NCI-H2227 (cell line): ENCODE results near the gene RAB11A.
A peak's percentile ranks its signal among the peaks of the same experiment; 100 is the strongest.
"Not testable (repeated sequence)": the region's sequence is repeated elsewhere in the genome, so short reads cannot be mapped to it uniquely, and the experiment has no call there.

Source experiments
- DNase-seq: peaks from one replicate; lab custom pipeline; 2025; ENCODE audit not compliant: unreplicated experiment; lab: John Stamatoyannopoulos, UW

RAB11A gene

DNA sequence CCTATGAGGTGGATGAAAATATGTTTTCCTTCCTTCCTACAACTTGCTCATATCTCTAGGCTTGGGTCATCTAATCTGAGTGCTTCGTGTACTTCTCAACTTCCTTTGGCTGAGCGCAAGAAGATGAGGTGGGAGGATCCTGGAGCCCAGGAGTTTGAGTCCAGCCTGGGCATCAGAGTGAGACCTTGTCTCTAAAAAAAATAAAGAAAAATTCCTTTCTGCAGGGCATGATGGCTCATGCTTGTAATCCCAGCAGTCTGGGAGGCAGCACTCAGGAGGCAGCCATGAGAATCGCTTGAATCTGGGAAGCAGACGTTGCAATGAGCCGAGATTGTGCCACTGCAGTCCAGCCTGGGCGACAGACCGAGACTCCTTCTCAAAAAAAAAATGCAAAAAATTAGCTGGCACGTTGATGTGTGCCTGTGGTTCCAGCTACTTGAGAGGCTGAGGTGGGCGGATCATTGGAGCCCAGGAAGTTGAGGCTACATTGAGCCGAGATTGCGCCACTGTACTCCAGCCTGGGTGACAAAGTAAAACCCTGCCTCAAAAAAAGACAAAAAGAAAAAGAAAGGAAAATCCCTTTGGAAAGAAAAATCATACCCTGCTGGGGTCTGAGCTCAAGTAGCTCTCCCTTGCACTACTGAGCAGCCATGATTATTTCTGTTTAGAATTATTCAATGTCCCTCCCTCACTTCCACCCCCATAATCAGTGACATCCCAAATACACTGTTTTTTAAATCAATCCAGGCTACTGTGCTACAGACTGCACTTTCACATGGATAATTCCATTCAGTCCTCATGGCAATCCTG, 28.0 kb upstream of the RAB11A start:
- DNase-seq, result peak; percentile 25

DNA sequence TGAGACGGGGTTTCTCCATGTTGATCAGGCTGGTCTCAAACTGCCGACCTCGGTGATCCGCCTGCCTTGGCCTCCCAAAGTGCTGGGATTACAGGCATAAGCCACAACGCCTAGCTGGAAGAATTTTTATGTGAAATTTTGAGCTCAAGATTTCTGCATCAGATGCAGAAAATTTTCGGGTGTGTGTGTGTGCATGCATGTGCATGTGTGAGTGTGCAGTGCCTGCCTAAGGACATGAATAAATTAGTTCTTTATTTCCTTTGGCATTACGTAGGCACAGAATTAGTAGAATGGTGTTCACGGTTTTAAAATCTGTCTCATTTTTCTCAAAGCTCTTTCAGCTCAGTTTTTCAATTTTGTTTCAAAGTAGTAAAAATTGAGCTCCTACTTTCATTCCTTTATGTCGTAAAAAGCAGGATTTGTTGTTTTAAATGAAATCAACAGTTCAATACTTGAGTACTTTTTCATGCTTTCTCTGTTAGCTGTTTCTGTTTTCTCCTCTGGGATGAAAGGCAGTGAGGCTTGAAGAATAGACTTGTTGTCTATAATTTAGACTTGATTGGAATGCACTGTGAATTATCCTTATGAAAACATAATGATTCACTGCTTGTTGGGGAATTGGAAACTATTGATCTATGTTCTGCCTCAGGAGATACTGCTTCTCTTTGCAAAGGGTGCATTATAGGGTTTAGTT, 23.3 kb upstream of the RAB11A start:
- no peak for DNase-seq

DNA sequence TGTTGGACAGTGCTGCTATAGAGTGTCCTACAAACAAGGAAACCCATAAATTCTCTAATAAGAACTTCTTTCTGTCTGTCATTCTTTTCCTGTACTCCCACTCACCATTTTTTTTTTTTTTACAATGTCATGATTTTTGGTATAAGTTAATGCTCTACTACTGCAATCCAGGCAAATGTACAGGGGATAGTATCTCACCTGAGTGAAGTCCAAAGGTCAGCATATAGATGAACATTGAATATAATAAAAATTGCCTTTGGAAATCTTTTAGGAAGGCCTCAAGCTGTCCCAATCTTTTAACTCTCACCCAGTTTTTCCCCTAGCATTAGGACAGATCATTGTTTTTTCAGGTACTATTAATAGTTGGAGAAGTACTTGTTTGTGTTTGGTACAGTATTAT, 21.3 kb upstream of the RAB11A start:
- no peak for DNase-seq

DNA sequence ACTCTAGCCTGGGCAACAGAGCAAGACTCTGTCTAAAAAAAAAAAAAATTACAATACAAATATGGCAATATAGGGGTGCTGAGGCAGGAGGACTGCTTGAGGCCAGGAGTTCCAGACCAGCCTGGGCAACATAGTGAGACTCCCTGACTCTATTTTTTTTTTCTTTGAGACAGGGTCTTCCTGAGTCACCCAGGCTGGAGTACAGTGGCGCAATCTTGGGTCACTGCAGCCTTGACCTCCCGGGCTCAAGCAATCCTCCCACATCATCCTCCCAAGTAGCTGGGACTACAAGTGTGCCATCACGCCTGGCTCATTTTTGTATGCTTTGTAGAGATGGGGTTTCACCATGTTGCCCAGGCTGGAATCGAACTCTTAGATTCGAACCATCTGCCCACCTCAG, 17.3 kb upstream of the RAB11A start:
- DNase-seq, result no peak

DNA sequence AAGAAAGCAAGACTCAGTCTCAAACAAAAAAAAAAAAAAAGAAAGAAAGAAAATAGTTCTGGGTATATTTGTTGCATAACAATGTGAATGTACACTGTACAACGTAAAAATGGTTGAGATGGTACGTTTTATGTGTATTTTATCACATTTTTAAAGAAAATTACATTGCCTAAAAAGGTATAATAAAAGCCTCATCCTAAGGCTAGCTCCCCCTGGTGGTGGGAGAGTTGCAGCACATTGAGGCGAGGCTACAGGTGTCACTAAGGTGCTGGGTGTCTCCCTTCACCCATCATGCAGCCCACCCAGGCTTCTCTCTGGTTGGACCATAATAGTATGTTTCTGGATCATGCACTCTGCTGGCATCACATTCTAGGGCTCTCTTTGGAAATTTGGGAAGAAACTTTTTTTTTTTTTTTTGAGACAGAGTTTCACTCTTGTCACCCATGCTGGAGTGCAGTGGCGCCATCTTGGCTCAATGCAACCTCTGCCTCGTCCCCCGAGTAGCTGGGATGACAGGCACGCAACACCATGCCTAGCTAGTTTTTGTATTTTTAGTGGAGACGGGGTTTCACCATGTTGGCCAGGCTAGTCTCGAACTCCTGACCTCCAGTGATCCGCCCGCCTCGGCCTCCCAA, 12.4 kb upstream of the RAB11A start:
- DNase-seq, result peak; percentile 69

DNA sequence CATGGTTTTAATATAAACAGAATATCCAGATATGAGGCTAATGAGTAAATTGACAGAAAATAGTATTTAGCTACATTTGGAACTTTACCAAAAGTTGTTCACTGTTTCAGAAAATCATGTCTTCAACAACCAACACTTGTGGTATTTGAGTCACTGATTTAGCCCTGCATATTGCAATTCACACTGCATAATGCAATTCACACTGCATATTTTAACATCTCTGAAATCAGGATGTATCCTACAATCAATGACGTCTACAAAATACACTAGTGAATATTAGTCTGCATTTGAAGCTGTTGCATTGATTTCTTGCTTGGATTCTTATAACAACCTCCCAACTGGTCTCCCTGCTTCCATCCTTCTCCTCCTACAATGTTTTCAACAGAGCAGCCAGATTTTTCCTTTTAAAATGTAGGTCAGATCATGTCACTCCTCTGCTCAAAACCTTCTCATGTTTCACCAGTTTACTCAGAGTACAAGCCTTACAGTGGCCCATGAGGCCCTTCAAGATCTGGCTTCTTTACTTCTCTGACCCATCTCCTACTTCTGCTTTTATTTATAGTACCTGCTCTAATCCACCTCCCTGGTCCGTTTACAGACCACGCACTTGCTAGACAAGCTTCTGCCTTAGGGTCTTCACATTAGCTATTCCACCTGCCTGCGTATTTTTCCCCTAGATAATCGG, 11.4 kb upstream of the RAB11A start:
- no peak for DNase-seq

DNA sequence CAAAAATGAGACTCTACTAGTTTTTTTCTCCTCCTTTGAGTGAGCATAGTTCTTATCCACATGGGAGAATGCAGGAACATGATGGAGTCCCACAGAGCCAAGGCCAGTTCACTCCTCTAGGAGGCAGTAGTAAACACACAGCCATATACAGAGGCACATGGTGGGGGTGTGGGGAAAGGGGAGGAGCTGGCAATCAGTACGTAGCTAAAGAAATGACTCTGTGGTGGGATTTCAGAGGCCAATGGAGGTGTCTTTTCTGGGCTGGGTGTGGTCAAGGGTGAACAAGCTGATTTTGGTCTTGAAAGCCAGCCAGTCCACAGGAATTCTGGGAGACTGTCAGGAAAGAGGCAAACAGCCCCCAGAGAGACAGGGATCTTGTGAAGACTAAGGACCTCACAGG, 6.6 kb upstream of the RAB11A start:
- peak; percentile 69 for DNase-seq

DNA sequence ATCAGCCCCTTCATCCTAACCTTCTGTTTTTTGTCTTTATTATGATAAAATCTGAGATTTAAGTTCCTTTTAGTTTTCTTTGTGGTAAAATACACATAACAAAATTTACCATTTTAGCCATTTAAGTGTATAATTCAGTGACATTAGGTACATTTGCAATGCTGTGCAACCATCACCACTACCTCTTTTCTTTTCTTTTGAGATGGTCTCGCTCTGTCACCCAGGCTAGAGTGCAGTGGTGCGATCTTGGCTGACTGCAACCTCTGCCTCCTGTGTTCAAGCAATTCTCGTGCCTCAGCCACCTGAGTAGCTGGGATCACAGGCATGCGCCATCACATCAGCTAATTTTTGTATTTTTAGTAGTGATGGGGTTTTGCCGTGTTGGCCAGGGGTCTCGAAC, 6.2 kb upstream of the RAB11A start:
- DNase-seq, result no peak

DNA sequence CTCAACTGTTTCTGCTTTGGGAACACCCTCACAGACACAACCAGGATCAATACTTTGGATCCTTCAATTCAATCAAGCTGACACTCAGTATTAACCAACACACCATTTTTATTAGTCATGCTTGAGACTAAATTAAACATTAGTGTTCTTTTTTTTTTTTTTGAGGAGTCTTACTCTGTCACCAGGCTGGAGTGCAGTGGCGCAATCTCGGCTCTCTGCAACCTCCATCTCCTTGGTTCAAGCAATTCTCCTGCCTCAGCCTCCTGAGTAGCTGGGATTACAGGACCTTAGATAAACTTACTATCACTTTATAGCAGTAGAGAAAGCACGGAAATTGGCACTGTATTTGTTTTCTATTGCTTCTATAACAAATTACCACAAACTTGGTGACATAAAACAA, 2.0 kb upstream of the RAB11A start:
- no peak for DNase-seq

DNA sequence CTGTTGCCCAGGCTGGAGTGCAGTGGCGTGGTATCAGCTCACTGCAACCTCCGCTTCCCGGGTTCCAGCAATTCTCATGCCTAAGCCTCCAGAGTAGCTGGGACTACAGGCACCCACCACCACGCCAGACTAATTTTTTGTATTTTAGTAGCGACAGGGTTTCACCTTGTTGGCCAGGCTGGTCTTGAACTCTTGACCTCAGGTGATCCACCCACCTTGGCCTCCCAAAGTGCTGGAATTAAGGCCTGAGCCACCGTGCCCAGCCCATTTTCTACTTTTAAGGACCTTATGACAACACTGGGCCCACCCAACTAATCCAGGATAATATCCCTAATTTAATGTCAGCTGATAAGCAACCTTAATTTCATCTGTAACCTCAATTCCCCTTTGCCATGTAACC, 1.4 kb upstream of the RAB11A start:
- not testable (repeated sequence) for DNase-seq

DNA sequence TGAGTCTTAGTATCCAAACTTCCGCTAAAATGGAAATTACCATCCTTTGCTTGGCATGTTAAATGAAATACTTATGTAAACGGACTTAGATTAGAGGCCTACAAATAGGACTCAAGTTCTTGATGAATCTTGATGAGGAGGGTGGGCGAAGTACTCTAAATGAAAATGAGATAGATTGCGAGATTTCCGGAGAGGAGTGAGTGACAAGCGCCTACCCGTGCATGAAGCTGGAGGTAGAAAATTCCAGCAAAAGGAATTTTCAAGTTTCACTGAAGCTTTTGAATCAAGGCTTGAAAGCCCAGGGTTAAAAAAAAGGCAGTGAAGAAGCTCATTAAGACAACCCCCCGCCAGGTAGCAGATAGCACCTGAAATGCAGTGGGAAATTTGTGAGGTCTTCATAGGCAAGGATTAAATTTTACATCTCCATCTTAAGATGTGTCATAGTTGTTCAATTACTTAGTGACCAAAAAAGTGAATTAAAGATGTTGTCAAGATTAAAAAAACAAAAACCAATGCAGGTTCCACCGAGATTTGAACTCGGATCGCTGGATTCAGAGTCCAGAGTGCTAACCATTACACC, 655 bp upstream of the RAB11A start:
- peak; percentile 19 for DNase-seq

DNA sequence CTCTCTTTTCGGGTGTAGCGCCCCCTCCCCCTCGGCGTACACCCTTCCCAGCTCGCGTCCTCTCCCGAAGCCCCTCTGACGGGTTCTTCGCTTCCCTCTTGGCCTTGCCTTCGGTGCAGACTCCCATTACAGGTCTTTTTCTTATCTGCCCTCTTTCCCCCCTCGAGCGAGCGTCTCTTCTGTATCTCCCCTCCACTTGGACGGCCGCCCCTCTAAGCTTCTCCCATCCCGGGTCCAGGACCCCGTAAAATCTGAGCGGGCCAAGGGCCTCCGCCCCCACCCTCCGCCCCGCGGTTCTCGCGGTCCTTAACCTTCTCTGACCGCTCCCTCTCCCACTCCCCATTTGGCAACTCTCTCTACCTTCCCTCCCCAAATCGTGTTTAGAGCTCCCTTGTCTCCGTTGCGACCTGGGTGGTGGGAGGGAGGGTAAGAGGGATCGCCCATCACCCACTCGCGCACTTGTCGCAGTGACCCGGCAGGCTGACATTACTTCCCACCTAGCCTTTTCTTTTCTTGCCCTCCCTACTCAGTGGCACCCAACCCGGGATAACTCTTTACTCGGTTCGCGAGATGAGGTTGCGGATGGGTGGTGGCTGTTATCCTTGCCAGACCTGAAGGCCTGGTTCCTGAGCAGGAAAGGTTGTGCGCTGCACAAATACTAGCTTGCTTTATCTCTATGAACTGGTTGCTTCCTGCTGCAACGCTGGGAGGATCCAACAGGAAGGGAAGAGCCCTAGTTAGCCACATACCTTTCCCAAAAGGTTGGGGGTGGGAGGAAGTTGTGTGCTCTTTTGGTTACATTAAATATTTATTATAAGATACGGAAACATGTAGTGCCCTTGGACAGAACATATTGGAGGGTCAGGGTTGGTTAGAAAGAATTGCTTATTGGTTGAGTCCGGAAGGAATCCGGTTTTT, 922 bp downstream of the RAB11A start:
- peak; percentile 10 for DNase-seq

DNA sequence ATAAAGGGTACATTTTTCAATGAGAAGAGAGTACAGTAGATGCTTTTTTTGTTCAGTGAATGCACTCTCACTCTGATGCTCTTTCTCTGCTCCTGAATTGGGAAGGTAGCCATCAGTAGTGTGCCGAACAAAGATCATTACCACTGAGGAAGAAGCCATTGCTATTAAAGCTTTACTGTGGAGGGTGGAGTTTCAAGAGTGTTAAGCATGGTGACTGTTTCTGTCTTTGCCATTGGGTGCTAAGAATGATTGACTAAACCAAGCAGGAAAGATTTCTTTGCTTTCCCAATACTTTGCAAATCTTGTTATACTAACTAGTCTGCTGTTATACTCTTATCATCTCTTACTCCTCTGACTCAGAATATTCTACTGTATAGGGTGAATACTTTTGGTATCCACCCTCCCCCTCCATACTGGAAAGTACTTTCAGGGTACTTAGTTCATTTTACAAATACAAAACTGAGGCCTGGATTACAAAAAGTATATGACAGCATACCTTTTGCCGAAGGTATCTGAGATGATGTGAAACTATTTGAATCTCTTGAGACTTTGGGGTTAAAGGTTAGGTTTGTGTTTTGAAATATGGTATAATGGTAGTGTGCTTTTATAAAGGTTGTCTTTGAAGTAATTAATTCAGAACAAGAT, 1.7 kb downstream of the RAB11A start:
- DNase-seq, result no peak

DNA sequence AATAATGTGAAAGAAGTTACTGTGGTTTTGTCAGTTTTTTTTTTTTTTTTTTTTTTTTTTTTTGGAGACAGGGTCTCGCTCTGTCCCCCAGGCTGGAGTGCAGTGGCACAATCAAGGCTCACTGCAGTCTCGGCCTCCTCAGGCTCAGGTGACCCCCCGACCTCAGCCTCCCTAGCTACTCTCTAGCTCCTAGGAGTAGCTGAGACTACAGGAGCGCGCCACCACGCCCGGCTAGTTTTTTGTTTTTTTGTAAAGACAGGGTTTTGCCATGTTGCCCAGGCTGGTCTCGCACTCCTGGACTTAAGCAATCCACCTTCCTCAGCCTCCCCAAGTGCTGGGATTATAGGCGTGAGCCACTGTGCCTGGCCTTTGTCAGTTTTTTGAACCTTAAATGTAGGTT, 2.6 kb downstream of the RAB11A start:
- DNase-seq, result not testable (repeated sequence)

DNA sequence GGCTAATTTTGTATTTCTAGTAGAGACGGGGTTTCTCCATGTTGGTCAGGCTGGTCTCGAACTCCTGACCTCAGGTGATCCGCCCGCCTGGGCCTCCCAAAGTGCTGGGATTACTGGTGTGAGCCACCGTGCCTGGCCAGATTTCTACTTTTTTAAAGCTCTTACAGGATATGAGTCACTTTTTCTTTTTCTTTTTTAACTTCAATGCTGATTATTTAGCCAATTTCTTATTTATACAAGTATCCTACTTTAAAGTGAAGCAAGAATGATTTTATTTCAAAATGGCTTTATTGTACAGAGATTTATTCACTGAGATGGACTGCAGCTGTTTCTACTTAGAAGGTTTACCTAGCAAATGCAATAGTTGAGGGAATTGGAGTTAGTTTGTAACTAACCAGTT, 3.3 kb downstream of the RAB11A start:
- DNase-seq, result not testable (repeated sequence)

DNA sequence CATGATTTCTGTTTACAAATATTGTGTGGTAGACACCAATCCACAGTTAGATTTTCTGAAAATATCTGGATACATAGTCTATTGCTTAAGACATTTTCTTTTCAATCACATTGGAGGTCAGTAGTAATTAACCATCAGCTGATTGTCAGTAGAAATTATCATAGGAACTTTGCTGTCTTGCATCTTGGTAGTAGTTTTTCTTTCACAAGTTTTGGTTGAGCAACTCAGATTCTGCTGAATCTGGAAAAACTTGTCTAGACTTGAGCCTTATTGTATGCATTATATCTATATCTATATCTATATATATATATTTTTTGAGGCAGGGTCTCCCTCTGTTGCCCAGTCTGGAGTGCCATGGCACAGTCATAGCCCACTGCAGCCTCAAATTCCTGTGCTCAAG, 4.0 kb downstream of the RAB11A start:
- no peak for DNase-seq

DNA sequence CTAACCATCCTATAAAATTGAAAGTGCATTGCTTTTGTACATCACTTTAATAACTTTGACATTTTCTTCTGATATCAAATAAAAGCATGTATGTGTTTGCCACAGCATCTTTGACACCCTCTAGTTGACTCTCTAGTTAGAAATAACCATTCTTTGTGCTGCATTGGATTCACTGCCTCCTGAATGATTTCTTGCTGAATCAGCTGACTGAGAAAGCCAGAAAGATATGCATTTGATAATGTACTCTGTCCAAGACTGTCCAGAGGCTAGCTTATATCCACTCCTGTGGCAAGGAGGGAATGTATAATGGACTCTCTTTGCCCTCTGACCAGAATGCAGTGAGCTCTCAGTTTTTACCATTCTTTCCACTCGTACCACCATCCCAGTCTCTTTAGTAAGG, 6.2 kb downstream of the RAB11A start:
- no peak for DNase-seq

DNA sequence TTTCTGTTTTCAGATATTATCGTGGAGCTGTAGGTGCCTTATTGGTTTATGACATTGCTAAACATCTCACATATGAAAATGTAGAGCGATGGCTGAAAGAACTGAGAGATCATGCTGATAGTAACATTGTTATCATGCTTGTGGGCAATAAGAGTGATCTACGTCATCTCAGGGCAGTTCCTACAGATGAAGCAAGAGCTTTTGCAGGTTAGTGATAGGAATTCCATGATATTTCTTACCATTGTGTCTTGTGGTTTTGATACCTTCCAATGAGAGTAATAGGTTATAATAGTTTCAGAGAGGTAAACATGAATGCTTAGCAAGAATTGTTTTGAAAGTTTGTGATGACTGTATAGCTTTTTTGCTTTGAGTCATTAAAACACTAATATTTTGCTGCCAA, 8.5 kb downstream of the RAB11A start:
- no peak for DNase-seq

DNA sequence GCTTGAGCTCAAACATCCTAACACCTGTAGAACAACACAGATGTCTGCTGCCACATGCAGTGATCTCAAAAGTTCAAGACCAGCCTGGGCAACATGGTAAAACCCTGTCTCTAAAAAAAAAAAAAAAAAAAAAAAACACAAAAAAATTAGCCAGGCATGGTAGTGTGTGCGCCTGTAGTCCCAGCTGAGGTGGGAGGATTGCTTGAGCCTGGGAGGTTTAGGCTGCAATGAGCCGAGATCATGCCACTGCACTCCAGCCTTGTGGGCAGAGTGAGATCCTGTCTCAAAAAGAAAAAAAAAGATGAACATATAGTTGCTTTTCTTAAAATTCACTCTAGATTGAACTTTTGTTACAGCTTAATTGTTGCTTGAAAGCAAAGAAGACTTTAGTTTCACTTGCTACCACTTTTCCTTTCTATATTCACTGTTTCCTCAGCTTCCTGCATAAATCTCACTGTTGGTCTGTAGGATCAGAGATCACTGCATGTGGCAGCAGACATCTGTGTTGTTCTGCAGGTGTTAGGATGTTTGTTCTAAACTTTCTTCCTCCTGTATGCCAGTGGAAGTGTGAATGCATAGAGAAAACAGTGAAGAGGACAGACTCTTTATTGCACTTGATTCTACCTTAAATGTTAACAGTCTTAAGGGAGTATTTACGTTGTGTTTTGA, 12.6 kb downstream of the RAB11A start:
- DNase-seq, result no peak
